Measurements from ENCODE around the gene S100A12.

The S100A12 gene

DNA sequence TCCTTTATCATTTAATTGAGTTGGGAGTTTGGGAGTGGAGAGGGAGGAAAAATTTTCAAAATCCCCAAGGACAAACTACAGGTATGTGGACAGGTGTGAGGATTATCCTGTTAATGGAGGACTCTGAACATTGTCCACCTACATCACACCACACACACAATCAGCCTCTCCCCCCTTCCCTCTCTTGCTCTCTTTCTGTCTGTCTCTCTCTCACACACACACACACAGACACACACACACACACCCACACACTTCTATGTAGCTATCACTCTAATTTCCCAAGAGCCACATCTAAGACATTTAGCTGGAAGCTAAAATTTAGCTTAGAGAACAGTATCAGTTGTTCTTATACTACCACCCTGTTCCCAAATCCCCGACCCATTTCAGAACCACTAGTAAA is 14.0 kb upstream of the S100A12 start:
- CTCF ChIA-PET: interaction anchor here (2.0 kb wide), 1 partner anchor 105 kb away, joined by 6 read pairs; no protein-coding TSS in a partner anchor
- TF ChIP-seq, protein P1, sequence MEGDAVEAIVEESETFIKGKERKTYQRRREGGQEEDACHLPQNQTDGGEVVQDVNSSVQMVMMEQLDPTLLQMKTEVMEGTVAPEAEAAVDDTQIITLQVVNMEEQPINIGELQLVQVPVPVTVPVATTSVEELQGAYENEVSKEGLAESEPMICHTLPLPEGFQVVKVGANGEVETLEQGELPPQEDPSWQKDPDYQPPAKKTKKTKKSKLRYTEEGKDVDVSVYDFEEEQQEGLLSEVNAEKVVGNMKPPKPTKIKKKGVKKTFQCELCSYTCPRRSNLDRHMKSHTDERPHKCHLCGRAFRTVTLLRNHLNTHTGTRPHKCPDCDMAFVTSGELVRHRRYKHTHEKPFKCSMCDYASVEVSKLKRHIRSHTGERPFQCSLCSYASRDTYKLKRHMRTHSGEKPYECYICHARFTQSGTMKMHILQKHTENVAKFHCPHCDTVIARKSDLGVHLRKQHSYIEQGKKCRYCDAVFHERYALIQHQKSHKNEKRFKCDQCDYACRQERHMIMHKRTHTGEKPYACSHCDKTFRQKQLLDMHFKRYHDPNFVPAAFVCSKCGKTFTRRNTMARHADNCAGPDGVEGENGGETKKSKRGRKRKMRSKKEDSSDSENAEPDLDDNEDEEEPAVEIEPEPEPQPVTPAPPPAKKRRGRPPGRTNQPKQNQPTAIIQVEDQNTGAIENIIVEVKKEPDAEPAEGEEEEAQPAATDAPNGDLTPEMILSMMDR (IDR thresholded peaks at IDR 0.05; ENCODE audit: control extremely low read depth, extremely low read depth, low read depth, missing control alignments): no peak
- POLR2A ChIA-PET: no interaction called here
- no peak for DNase-seq (ENCODE audit: extremely low spot score)

DNA sequence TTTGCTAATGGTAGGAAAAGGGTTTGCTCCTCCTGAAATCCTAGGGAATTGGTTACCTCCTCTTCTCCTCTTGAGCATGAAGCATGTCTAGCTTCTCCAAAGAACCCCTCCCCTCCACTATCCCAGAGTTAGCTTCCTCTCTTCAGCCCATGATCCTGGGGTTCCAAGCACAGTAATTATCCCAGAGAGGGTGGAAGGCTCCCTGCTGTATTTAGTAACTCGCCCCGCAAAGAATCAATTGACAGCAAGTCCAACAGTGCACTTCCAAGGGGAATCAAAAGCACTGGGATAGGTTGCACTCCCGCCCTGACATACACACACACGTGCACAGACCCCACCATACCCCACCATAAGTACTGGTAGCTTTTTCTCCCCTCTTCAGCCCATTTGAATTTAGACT is 12.4 kb upstream of the S100A12 start:
- CTCF ChIA-PET: interaction anchor here (0.9 to 1.4 kb wide), 3 partner anchors 9 to 107 kb away, joined by 3 to 5 read pairs (median 4); no protein-coding TSS in a partner anchor

DNA sequence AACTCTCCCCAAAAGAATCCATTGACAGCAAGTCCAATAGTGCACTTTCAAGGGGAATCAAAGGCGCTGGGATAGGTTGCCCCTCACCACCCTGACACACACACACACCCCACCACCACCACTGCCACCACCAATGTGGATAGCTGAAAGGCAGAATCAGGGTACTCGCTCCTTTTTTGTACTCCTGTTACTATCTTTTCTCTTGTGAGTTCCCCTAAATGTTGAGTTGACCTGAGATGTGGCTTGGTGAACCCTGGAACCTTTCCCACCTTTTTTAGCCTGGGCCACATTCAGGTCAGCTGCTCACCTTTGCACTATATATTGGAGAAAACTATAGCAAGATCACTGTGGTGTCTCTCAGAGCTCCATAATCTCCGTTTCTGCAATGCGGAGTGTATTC is 11.6 kb upstream of the S100A12 start:
- TF ChIP-seq, protein P1 (IDR thresholded peaks at IDR 0.05; ENCODE audit: control extremely low read depth, extremely low read depth, low read depth, missing control alignments): no peak
- ChIA-PET CTCF (interaction anchor here (0.9 to 1.4 kb wide), 4 partner anchors 10 to 108 kb away, joined by 3 to 5 read pairs (median 4); partner anchors contain the start of gene S100A9), POLR2A (no interaction called here)
- DNase-seq (ENCODE audit: extremely low spot score): no peak

More for the DNA sequence above, 12.4 kb upstream of the S100A12 start:
- TF ChIP-seq, protein P1 (IDR thresholded peaks at IDR 0.05; ENCODE audit: control extremely low read depth, extremely low read depth, low read depth, missing control alignments): no peak
- DNase-seq (ENCODE audit: extremely low spot score): no peak
- POLR2A ChIA-PET: no interaction called here

DNA sequence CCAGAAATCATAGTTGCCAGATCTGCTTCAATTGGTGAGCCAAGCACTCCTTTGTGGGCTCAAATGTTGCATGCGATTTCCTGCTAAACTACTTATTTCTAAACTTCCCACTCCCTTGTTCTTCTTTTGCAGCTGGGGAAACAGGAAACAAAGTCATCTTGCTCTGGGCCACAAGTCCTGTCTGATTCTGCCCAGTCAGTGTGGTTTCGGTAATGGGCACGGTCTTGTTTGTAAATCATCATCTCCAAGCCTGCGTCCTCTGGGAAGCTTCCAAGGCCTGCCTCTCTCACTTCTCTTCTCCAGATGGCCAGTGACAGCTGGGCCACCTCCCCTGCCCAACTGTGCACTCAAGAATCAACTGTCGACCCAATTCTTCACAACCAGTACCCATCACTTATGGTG is 11.1 kb upstream of the S100A12 start:
- TF ChIP-seq, protein P1 (IDR thresholded peaks at IDR 0.05; ENCODE audit: control extremely low read depth, extremely low read depth, low read depth, missing control alignments): no peak
- DNase-seq (ENCODE audit: extremely low spot score): no peak
- ChIA-PET POLR2A (no interaction called here), CTCF (interaction anchor here (1.3 kb wide), 2 partner anchors 29 to 109 kb away, joined by 3 to 5 read pairs; partner anchors contain the start of gene S100A9)

DNA sequence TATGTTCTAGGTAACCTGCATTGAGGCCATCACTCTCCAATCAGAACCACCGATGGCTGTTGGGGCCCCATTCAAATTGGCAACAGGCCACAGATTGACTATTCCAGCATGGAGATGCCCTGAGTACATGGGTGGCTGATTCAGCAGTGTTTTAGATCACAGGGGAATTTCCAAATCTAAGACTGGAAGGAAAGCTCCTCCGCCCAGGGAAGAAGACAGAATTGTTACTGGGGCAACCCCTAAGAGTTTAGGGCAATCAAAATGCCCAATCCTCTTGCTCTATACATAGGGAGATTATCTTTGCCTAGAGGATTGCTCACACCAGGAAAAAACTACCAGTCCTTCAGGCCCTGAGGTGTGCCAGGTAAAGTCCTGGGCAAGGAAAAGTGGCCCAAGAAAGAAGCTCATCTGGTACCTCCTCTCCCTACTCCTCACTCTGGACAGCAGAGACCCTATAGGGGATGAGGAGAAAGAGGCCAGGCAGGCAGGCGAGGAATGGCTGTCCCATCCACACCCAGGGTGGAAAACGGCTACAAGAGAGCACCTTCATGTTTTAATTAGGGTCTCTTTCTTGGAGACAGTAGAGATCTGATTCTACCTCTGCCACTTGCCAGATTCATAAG is 9.6 kb upstream of the S100A12 start:
- CTCF ChIA-PET: interaction anchor here (1.2 kb wide), 1 partner anchor 32 kb away, joined by 3 read pairs; no protein-coding TSS in a partner anchor
- POLR2A ChIA-PET: no interaction called here
- TF ChIP-seq, protein P1 (IDR thresholded peaks at IDR 0.05; ENCODE audit: control extremely low read depth, extremely low read depth, low read depth, missing control alignments): no peak
- no peak for DNase-seq (ENCODE audit: extremely low spot score)

DNA sequence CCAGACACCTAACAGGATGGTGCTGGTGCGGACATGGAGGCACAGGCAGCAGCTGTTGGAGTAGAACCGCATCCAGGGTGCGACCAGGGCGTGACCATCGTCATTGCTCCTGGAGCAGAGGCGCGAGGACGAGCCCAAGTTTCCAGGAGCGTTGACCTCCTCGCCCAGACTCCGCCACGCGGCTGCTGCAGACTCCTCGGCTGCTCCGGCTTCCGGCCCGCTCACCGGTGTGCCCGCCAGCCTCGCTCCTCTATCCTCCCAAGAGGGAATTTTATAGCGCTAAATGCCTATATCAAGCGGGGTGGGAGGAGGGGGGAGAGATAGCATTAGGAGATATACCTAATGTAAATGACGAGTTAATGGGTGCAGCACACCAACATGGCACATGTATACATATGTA is 5.3 kb upstream of the S100A12 start:
- CTCF ChIA-PET: no interaction called here

More for the DNA sequence above, 5.3 kb upstream of the S100A12 start:
- TF ChIP-seq, protein P1 (IDR thresholded peaks at IDR 0.05; ENCODE audit: control extremely low read depth, extremely low read depth, low read depth, missing control alignments): no peak
- DNase-seq (ENCODE audit: extremely low spot score): no peak
- POLR2A ChIA-PET: no interaction called here

Data from GM10248 (cell line).